ENCODE results near the gene UGT2B15.

Gene UGT2B15

DNA sequence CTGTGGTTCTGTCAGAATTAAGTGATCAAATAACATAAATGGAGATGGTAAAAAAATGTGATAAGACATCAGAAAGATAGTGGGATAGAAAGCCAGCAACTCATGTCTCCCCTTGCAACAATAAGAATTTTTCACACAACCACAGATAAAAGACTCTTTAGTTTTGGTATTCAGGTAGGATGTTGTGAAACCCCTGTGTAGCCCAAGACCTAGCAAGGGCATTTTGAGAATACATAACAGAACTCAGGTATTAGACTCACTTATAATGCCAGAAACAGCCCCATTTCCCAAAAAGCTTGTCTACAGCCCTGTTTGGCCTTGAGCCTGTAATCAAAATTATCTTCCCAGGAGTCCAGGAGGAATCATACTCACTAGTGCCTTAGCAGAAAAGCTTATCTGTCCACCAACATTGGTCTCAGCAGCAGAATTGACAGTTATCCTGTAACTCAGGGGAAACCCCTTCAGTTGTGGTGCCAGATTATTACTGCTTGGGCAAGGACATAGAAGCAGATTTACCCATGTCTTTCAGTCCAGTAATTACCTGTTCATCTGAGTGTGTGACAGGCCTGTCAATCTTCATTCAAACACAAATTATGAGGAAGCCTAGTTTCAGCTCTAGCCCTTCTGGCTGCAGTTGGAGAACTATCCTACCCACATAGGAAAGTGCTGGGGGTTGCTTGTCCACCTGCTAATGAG lies 53.3 kb downstream of the UGT2B15 start:
- no peak for TF ChIP-seq CTCF (conservative IDR thresholded peaks at IDR 0.05; ENCODE audit: low read depth, low read length)
- no peak for DNase-seq (ENCODE audit: low read depth)
- no peak overlapping the region for H3K4me3 ChIP-seq (ENCODE audit: low read length)

DNA sequence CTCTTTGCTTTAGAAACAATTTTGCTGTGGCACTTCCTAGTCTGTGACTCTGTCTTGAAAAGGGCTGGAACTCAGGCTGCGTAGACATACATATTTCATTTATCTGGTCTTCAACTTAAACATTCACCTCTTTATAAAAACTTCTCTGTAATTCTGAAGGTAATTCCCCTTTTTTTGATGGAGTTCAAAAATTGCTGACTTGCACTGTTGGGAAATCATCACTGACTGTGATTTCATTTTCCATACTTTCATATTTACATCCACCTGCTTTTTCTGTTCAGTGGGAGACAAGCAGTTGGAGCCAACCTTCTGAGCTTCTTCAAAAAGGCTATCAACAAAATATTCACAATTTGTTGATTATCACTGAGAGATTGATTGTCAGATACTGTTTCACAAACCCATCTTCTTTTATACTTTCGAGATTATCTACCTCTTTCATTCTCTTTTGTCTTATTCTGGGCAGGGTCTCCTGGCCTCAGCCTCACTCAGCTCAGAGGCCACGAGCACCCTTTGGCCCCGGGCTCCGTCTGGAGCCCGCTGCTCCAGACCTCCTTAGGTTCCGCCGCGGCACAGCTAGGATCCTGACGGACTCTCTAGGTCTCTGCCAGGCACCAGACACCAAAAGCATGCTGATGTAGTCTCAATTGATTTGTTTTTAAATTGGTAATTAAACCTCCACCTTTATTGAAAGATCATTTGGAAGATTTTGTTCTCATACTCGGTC lies 54.6 kb downstream of the UGT2B15 start:
- no peak for DNase-seq (ENCODE audit: low read depth)
- TF ChIP-seq CTCF (conservative IDR thresholded peaks at IDR 0.05; ENCODE audit: low read depth, low read length) = no peak
- no peak overlapping the region for H3K4me3 ChIP-seq (ENCODE audit: low read length)

DNA sequence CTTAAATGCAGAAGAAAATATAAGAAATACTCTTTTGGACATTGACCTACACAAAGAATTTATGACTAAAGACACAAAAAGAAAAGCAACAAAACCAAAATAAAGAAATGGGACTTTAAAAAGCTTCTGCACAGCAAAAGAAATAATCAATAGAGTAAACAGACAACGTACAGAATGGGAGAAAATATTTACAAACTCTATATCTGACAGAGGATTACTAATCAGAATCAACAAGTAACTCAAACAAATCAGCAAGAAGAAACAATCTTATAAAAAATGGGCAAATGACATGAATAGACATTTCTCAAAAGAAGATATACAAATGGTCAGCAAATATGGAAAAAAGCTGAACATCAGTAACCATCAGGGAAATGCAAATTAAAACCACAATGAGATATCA lies 56.7 kb downstream of the UGT2B15 start:
- TF ChIP-seq CTCF (conservative IDR thresholded peaks at IDR 0.05; ENCODE audit: low read depth, low read length) = no peak
- DNase-seq (ENCODE audit: low read depth) = no peak
- no peak overlapping the region for H3K4me3 ChIP-seq (ENCODE audit: low read length)

GRCh38 chr4:68606240-68606639 lies 64.2 kb downstream of the UGT2B15 start:
- TF ChIP-seq CTCF (conservative IDR thresholded peaks at IDR 0.05; ENCODE audit: low read depth, low read length) = no peak
- H3K4me3 ChIP-seq (ENCODE audit: low read length) = no peak overlapping the region
- no peak for DNase-seq (ENCODE audit: low read depth)

GRCh38 chr4:68599150-68599549 lies 71.3 kb downstream of the UGT2B15 start:
- TF ChIP-seq CTCF (conservative IDR thresholded peaks at IDR 0.05; ENCODE audit: low read depth, low read length) = no peak
- DNase-seq (ENCODE audit: low read depth) = no peak
- no peak overlapping the region for H3K4me3 ChIP-seq (ENCODE audit: low read length)

GRCh38 chr4:68597482-68597881 lies 73.0 kb downstream of the UGT2B15 start:
- no peak for DNase-seq (ENCODE audit: low read depth)
- H3K4me3 ChIP-seq (ENCODE audit: low read length) = no peak overlapping the region
- TF ChIP-seq CTCF (conservative IDR thresholded peaks at IDR 0.05; ENCODE audit: low read depth, low read length) = no peak

Measured in retinal pigment epithelial cell (primary cell).